Measurements from ENCODE around the gene HOXC9. TPM values are rescaled to one million over a fixed set of nuclear protein-coding genes. Genes with fewer than 3 reads are reported as not detected.
A peak's percentile ranks its signal among the peaks of the same experiment; 100 is the strongest.

Gene HOXC9
- total and polyA plus RNA-seq, 9 donors: 12.6 to 19.2 (median 15.6) TPM

DNA sequence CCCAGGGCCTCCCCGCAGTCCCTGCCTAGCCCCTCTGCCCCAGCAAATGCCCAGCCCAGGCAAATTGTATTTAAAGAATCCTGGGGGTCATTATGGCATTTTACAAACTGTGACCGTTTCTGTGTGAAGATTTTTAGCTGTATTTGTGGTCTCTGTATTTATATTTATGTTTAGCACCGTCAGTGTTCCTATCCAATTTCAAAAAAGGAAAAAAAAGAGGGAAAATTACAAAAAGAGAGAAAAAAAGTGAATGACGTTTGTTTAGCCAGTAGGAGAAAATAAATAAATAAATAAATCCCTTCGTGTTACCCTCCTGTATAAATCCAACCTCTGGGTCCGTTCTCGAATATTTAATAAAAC is 30.5 kb downstream of the HOXC9 start:
- WGBS (ENCODE audit: insufficient coverage): no CpG with 5 or more reads among the region's 7 CpGs
- peaks cover 83% of the 10 kb centered on the region for H3K4me1 ChIP-seq (ENCODE audit: control insufficient read depth, insufficient read depth, low read length)

DNA sequence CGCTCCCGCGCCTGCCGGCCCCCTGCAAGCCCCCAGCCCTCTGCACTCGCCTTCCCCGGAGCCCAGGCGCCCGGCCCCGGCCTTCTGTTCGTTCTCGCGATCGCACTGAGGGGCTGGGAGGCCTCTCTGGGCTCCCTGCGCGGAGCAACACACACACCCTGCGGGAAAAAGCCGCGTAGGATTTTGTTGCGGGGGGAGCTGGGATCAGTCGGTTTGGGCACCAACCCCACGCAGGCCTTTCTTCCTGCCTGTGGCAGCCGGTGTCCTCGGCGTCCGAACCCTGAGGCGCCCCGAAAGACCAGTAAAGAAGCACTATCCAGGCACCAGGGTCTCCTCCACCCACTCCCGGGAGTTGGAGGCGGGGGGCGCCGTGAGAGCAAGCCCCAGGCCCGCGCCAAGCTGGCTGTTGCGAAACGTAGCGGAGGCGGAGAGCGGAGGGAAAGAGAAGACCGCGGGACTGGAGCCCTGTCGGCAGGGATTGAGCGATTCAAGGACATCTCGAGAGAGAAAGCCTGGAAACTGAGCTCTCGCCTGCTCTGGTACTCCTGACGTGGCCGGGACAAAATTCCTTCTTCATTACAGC is 31.0 kb downstream of the HOXC9 start:
- Histone ChIP-seq H3K9me3 (replicated peaks; ENCODE audit: control insufficient read depth, low read depth, low read length) (no peaks in the 10 kb centered on the region), H3K27ac (ENCODE audit: low read length) (peak overlapping the region; percentile 80), H3K27me3 (ENCODE audit: control insufficient read depth, insufficient read depth, low read length) (peaks cover 60% of the 10 kb centered on the region), H3K4me3 (ENCODE audit: low read length) (no peak overlapping the region), H3K4me1 (ENCODE audit: control insufficient read depth, insufficient read depth, low read length) (peaks cover 83% of the 10 kb centered on the region), H3K36me3 (ENCODE audit: control insufficient read depth, insufficient read depth, low read length) (peaks cover 28% of the 10 kb centered on the region)
- DNase-seq: peak; percentile 86
- 28% methylated on average over 31 of the region's 46 CpGs for WGBS (ENCODE audit: insufficient coverage)

More for the DNA sequence above, 30.5 kb downstream of the HOXC9 start:
- peaks cover 28% of the 10 kb centered on the region for H3K36me3 ChIP-seq (ENCODE audit: control insufficient read depth, insufficient read depth, low read length)
- no peak overlapping the region for H3K4me3 ChIP-seq (ENCODE audit: low read length)
- H3K9me3 ChIP-seq (replicated peaks; ENCODE audit: control insufficient read depth, low read depth, low read length): no peaks in the 10 kb centered on the region
- H3K27me3 ChIP-seq (ENCODE audit: control insufficient read depth, insufficient read depth, low read length): peaks cover 60% of the 10 kb centered on the region
- DNase-seq: no peak
- peak overlapping the region; percentile 80 for H3K27ac ChIP-seq (ENCODE audit: low read length)

DNA sequence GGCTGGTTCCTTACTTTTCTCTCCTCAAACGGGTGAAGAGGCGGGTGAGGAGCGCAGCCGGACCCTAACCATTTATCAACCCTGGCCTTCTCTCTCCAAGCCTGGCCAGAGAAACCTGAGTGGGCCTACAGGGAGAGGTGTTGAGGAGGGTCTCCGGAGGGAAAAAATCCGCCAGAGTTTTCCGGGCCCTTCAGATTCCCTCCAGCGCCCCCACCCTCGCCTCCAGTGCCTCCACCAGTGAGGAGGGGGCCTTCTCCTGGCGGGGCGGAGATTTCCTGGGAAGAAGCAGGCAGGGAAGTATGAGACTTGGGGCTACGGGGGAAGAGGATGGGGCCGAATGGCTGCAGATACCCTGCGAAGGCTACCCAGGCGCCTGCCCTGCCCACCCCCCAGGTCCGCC is 31.5 kb downstream of the HOXC9 start:
- Histone ChIP-seq H3K27ac (ENCODE audit: low read length) (peak overlapping the region; percentile 80), H3K27me3 (ENCODE audit: control insufficient read depth, insufficient read depth, low read length) (peaks cover 57% of the 10 kb centered on the region), H3K36me3 (ENCODE audit: control insufficient read depth, insufficient read depth, low read length) (peaks cover 28% of the 10 kb centered on the region), H3K4me1 (ENCODE audit: control insufficient read depth, insufficient read depth, low read length) (peaks cover 83% of the 10 kb centered on the region), H3K9me3 (replicated peaks; ENCODE audit: control insufficient read depth, low read depth, low read length) (no peaks in the 10 kb centered on the region), H3K4me3 (ENCODE audit: low read length) (no peak overlapping the region)
- no peak for DNase-seq
- WGBS (ENCODE audit: insufficient coverage): 82% methylated on average over 2 of the region's 16 CpGs

DNA sequence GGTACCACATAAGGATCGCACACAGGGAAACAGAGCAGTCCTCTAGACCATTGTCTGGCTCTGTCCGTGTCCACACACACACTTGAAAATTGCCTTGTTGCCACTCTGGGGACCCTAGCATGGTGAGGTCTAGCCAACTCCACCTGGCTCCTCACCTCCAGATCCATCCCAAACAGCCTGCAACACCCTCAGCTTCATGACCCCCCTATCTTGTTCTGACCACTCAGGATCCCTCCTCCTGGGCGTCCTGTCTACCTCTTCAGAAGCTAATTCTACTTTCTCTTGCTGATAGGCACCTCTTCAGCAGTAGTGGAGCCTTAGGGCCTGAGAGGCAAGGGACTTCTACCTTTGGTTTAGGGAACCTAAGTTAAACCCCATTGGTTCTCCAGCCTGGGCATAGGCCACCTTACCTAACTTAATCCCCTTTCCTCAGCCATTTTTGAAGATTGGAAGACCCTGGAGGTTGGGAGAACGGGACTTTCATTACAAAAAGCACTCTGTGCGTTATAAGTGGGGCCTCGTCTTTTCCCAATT is 32.2 kb downstream of the HOXC9 start:
- H3K4me3 ChIP-seq (ENCODE audit: low read length): no peak overlapping the region

DNA sequence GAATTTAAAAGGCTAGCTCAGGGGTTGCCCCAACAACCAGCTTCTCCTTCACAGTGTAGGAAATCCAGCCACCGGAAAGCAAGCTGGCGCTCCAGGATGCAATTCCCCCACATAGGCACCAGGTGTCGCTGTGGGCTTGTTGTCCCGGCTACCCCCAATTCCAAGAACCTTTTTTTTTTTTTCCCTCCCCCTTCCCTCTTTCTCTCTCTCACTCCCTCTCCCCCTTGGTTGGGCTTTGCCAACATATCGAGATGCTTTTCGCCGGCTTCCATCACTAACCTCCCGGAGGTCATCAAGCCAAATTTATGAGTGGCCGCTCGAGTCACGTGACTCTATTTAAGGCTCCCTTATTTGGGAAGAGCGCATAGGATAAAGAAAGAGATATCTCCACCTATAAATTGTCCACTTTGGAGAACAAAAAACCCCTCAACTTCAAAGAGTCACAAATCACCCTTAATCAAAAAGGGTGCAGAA is 32.7 kb downstream of the HOXC9 start, which contains the start of gene HOXC5:
Gene HOXC5 (plus strand): TSS at position 424 of the 474 bp plus-strand sequence. CDS start 73 bp downstream, outside the sequence.
- Histone ChIP-seq H3K27me3 (ENCODE audit: control insufficient read depth, insufficient read depth, low read length) (peaks cover 56% of the 10 kb centered on the region), H3K36me3 (ENCODE audit: control insufficient read depth, insufficient read depth, low read length) (peaks cover 28% of the 10 kb centered on the region), H3K4me3 (ENCODE audit: low read length) (peak within 1 kb of the TSS; percentile 39), H3K4me1 (ENCODE audit: control insufficient read depth, insufficient read depth, low read length) (peaks cover 83% of the 10 kb centered on the region), H3K27ac (ENCODE audit: low read length) (peak within 1 kb of the TSS; percentile 80), H3K9me3 (replicated peaks; ENCODE audit: control insufficient read depth, low read depth, low read length) (no peaks in the 10 kb centered on the region)
- WGBS (ENCODE audit: insufficient coverage): 1% methylated on average over 7 of the region's 12 CpGs
- peak; percentile 93 for DNase-seq

More for the DNA sequence above, 32.2 kb downstream of the HOXC9 start:
- 54% methylated on average over 3 of the region's 6 CpGs for WGBS (ENCODE audit: insufficient coverage)
- Histone ChIP-seq H3K27ac (ENCODE audit: low read length) (peak overlapping the region; percentile 80), H3K36me3 (ENCODE audit: control insufficient read depth, insufficient read depth, low read length) (peaks cover 28% of the 10 kb centered on the region), H3K27me3 (ENCODE audit: control insufficient read depth, insufficient read depth, low read length) (peaks cover 56% of the 10 kb centered on the region), H3K4me1 (ENCODE audit: control insufficient read depth, insufficient read depth, low read length) (peaks cover 83% of the 10 kb centered on the region), H3K9me3 (replicated peaks; ENCODE audit: control insufficient read depth, low read depth, low read length) (no peaks in the 10 kb centered on the region)
- DNase-seq: no peak

DNA sequence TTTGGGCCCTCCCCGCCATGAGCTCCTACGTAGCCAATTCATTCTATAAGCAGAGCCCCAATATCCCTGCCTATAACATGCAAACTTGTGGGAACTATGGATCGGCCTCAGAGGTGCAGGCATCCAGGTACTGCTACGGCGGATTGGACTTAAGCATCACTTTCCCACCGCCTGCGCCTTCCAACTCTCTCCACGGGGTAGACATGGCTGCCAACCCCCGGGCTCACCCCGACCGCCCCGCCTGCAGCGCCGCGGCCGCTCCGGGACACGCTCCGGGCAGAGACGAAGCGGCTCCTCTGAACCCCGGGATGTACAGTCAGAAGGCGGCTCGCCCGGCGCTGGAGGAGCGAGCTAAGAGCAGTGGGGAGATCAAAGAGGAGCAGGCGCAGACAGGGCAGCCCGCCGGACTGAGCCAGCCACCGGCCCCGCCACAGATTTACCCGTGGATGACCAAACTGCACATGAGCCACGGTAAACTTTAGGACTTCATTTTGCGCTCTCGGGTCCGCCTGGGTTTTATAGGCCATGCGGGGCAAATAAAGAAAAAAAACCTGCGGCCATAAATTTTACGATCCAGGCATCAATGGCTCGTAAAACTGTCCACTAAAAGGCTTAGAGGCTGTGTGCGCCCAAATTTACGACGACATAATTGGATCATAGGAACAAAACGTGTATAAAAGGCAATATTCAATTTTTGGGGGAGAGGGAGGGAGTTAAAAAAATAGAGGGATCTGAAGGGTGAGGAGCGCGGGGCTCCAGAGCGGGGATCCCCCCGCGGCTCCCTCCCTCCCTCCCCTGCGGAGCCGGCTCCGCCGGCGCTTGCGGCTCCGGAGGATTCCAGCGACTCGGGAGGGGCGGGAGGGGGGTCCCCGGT is 33.4 kb downstream of the HOXC9 start:
- H3K36me3 ChIP-seq (ENCODE audit: control insufficient read depth, insufficient read depth, low read length): peaks cover 28% of the 10 kb centered on the region
- peak overlapping the region; percentile 39 for H3K4me3 ChIP-seq (ENCODE audit: low read length)
- H3K9me3 ChIP-seq (replicated peaks; ENCODE audit: control insufficient read depth, low read depth, low read length): no peaks in the 10 kb centered on the region
- H3K4me1 ChIP-seq (ENCODE audit: control insufficient read depth, insufficient read depth, low read length): peaks cover 84% of the 10 kb centered on the region
- H3K27ac ChIP-seq (ENCODE audit: low read length): peak overlapping the region; percentile 80
- WGBS (ENCODE audit: insufficient coverage): 4% methylated on average over 42 of the region's 61 CpGs
- DNase-seq: peak; percentile 66
- peaks cover 56% of the 10 kb centered on the region for H3K27me3 ChIP-seq (ENCODE audit: control insufficient read depth, insufficient read depth, low read length)

DNA sequence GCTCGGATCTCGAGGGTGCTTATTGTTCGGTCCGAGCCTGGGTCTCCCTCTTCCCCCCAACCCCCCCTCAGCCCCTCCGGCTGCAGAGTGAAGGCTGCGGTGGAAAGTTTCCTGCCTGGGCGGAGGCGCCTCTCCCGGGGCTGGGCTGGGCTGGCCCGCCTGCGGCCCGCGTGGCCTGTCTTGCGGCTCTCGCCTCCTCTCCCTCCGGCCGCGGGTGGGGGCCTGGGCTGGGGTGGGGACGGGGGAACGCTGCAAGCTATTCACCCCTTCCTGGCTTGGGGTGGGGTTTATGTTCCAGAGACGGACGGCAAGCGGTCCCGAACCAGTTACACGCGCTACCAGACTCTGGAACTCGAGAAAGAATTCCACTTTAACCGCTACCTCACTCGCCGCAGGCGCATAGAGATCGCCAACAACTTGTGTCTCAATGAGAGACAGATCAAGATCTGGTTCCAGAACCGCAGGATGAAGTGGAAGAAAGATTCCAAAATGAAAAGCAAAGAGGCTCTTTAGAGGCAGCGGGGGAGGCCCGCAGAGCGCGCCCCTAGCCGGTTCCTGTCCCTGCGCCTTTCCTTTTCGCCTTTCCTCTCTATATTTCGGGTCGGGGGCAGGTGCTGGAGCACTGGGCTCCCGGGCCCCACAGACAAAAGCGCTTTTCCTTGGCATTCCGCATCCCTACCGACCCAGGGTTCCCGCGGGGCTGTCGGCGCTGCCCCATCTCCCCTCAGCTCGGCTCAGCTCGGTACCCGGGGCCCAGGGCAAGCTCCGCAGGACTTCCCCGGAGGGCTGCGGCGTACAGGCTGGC is 34.2 kb downstream of the HOXC9 start:
- Histone ChIP-seq H3K27ac (ENCODE audit: low read length) (peak overlapping the region; percentile 37), H3K27me3 (ENCODE audit: control insufficient read depth, insufficient read depth, low read length) (peaks cover 56% of the 10 kb centered on the region), H3K4me3 (ENCODE audit: low read length) (peak overlapping the region; percentile 39), H3K4me1 (ENCODE audit: control insufficient read depth, insufficient read depth, low read length) (peaks cover 85% of the 10 kb centered on the region), H3K9me3 (replicated peaks; ENCODE audit: control insufficient read depth, low read depth, low read length) (no peaks in the 10 kb centered on the region), H3K36me3 (ENCODE audit: control insufficient read depth, insufficient read depth, low read length) (peaks cover 26% of the 10 kb centered on the region)
- DNase-seq: peak; percentile 79
- 38% methylated on average over 40 of the region's 57 CpGs for WGBS (ENCODE audit: insufficient coverage)

DNA sequence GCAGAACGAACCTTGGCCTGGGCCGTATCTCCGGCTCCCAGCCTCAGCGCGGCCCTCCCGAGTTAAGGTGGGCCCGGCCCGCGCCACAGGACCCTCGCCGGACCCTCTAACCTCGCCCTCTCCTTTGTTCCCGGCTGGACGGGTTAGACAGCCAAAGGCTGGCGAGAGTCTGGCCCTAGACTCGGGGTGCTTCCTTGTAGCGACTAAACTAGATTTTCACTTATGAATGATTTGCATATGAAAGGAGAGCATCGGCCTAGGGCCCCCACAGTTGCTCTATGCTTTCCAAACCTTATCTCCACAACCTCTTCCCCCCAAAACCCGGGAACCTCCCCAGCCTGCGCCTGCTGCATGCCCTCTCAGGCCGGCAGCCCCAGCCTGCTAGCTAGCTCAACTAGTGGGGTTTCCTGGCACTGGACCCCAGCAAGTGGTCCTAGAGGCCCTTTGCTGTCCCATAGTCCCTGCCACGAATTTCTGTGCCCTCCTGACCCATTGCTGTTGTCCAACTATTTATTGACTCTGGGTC is 34.9 kb downstream of the HOXC9 start:
- Histone ChIP-seq H3K27me3 (ENCODE audit: control insufficient read depth, insufficient read depth, low read length) (peaks cover 56% of the 10 kb centered on the region), H3K4me3 (ENCODE audit: low read length) (no peak overlapping the region), H3K27ac (ENCODE audit: low read length) (peak overlapping the region; percentile 37), H3K9me3 (replicated peaks; ENCODE audit: control insufficient read depth, low read depth, low read length) (no peaks in the 10 kb centered on the region), H3K36me3 (ENCODE audit: control insufficient read depth, insufficient read depth, low read length) (peaks cover 21% of the 10 kb centered on the region), H3K4me1 (ENCODE audit: control insufficient read depth, insufficient read depth, low read length) (peaks cover 88% of the 10 kb centered on the region)
- WGBS (ENCODE audit: insufficient coverage): 77% methylated on average over 18 of the region's 22 CpGs
- no peak for DNase-seq

DNA sequence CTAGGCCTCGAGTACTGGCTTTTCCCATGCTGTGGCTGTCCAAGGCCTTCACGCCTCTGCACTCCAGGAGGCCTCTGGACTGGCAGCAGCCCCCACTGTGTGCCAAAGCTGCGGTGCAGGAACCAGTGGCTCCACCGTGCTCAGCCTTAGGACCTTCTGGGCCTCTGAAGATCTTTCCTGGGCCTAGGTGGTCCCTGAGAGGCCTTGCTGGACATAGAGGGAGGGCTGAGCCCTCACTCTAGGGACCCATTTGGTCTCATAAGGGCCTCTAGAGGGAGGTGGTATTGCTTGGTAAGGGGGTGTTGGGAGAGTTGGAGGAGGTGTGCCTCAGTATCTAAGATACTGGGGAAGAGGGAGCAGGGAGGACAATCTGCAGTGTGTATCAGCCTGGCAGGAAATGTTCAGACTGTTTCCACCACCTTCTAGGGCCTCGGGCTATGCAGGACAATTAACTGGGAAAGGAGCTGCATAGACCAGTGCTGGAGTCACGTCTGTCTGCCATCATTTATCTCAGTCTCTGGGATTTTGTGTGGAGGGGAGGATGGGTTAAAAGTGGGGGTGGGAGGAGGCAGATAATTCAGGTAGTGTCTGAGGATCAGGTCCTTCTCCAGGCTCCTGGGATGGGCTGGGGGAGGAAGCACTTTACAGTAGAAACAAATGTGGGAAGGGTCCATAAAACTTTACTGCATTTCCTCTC is 35.8 kb downstream of the HOXC9 start:
- Histone ChIP-seq H3K27ac (ENCODE audit: low read length) (no peak overlapping the region), H3K4me1 (ENCODE audit: control insufficient read depth, insufficient read depth, low read length) (peaks cover 93% of the 10 kb centered on the region), H3K36me3 (ENCODE audit: control insufficient read depth, insufficient read depth, low read length) (peaks cover 18% of the 10 kb centered on the region), H3K4me3 (ENCODE audit: low read length) (no peak overlapping the region), H3K9me3 (replicated peaks; ENCODE audit: control insufficient read depth, low read depth, low read length) (no peaks in the 10 kb centered on the region), H3K27me3 (ENCODE audit: control insufficient read depth, insufficient read depth, low read length) (peaks cover 53% of the 10 kb centered on the region)
- DNase-seq: peak; percentile 19
- 50% methylated on average over 6 of the region's 6 CpGs for WGBS (ENCODE audit: insufficient coverage)

Measured in muscle of leg (tissue), 11 donors.